Smooth muscle cell (in vitro differentiated cells): ENCODE data around the gene NCKAP5. TPM values are rescaled to one million over a fixed set of nuclear protein-coding genes. Genes with fewer than 3 reads are reported as not detected.

Experiments used
- DNase-seq: peaks from one replicate; lab custom pipeline; 2025; ENCODE audit not compliant: unreplicated experiment; lab: John Stamatoyannopoulos, UW
- H2AFZ ChIP-seq: fragments of 200-600 bp; sonication (generic); 2 replicates; pipeline ENCODE4 v1.6.0; 2016; ENCODE audit warnings: antibody characterized with exemption, low read depth, mild to moderate bottlenecking
- H3F3A ChIP-seq: fragments of 200-600 bp; sonication (generic); 2 replicates; pipeline ENCODE4 v1.6.0; 2017; ENCODE audit warnings: antibody characterized with exemption, low read depth
- H3K27ac ChIP-seq: fragments of 200-600 bp; sonication (generic); 2 replicates; pipeline ENCODE4 v1.5.1; 2016; ENCODE audit warnings: low read depth, mild to moderate bottlenecking
- H3K27me3 ChIP-seq: fragments of 200-600 bp; sonication (generic); 2 replicates; pipeline ENCODE4 v1.6.1; 2016; ENCODE audit warnings: low read depth, mild to moderate bottlenecking
- H3K36me3 ChIP-seq: fragments of 200-600 bp; sonication (generic); 2 replicates; pipeline ENCODE4 v1.5.1; 2016; ENCODE audit warnings: low read depth
- H3K4me1 ChIP-seq: fragments of 200-600 bp; sonication (generic); 2 replicates; pipeline ENCODE4 v1.5.1; 2016; ENCODE audit warnings: low read depth
- H3K4me2 ChIP-seq: fragments of 200-600 bp; sonication (generic); 2 replicates; pipeline ENCODE4 v1.6.0; 2016; ENCODE audit warnings: mild to moderate bottlenecking
- H3K4me3 ChIP-seq: fragments of 200-600 bp; sonication (generic); 2 replicates; pipeline ENCODE4 v1.5.1; 2016; ENCODE audit warnings: mild to moderate bottlenecking
- H3K79me2 ChIP-seq: fragments of 200-600 bp; sonication (generic); 2 replicates; pipeline ENCODE4 v1.6.0; 2016; ENCODE audit warnings: low read depth, mild to moderate bottlenecking
- H3K9ac ChIP-seq: fragments of 200-600 bp; sonication (generic); 2 replicates; pipeline ENCODE4 v1.6.0; 2016; ENCODE audit warnings: low read depth
- H3K9me3 ChIP-seq: fragments of 200-600 bp; sonication (generic); replicated peaks from 2 replicates; pipeline ENCODE4 v1.5.1; 2016; ENCODE audit warnings: low read depth
- H4K20me1 ChIP-seq: fragments of 200-600 bp; sonication (generic); 2 replicates; pipeline ENCODE4 v1.6.0; 2016; ENCODE audit warnings: low read depth
- CTCF ChIP-seq: fragments of 200-600 bp; sonication (generic); IDR thresholded peaks from 2 replicates; pipeline ENCODE4 v1.5.1; 2017; ENCODE audit warnings: borderline replicate concordance, mild to moderate bottlenecking, antibody characterized with exemption; ENCODE audit not compliant: insufficient read depth, poor library complexity, severe bottlenecking
- WGBS: methylation state at CpG from one replicate; pipeline ENCODE4 v1.1.7; 2016; ENCODE audit warnings: low lambda C conversion rate; 5-methylcytosine and 5-hydroxymethylcytosine counted together
- polyA plus RNA-seq: library from polyadenylated mRNA; unstranded; fragments of >200 nt; fragmentation: Nextera tagmentation; extraction: Ambion mirVana; gene quantifications from 2 replicates; pipeline ENCODE4 v1.2.1, GENCODE V29; 2016
- total RNA-seq: library from RNA; depleted of rRNA; stranded (reverse); fragments of >200 nt; gene quantifications from 2 replicates; pipeline ENCODE4 v1.2.3, GENCODE V29; 2014

Gene NCKAP5
- total and polyA plus RNA-seq, 2 experiments from 2014 or later = 4.6 to 9.5 TPM

- Histone ChIP-seq H3K27ac (no peak overlapping the region), H3K4me3 (no peak overlapping the region), H3K9me3 (no peaks in the 10 kb centered on the region), H3K27me3 (peaks cover 7% of the 10 kb centered on the region), H3K36me3 (no peaks in the 10 kb centered on the region), H3K79me2 (no peaks in the 10 kb centered on the region), H2AFZ (no peak overlapping the region), H4K20me1 (no peaks in the 10 kb centered on the region), H3F3A (no peaks in the 10 kb centered on the region), H3K4me1 (peaks cover 4% of the 10 kb centered on the region), H3K9ac (no peak overlapping the region), H3K4me2 (no peak overlapping the region)
- no peak for DNase-seq
- no peak for TF ChIP-seq CTCF
Observed at GRCh38 chr2:133452146-133452545, 116.1 kb downstream of the NCKAP5 start.

DNA sequence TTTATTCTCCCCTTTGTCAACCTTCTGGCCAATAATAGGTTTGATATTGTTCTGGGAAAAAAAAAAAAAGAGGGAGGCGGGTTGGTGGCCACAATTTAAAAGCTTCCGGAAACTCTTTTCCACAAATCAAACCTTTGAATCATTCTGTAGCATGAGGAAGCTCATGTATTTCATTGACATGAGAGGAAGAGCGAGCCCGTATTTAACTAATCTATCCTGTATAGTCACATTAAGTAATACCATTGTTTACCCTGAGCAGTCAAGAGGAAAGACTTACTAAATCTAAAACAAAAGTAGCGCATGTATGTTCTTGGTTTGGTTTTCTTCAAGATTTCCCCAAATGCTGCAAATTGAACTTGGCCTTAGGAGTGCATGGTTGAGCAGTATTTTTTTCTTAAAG, 120.1 kb downstream of the NCKAP5 start:
- no peak for DNase-seq
- no peaks in the 10 kb centered on the region for H3K36me3 ChIP-seq
- H3K4me3 ChIP-seq = no peak overlapping the region
- no peak overlapping the region for H2AFZ ChIP-seq
- no peaks in the 10 kb centered on the region for H4K20me1 ChIP-seq
- no peak for TF ChIP-seq CTCF
- peaks cover 7% of the 10 kb centered on the region for H3K27me3 ChIP-seq
- H3K4me1 ChIP-seq = peaks cover 4% of the 10 kb centered on the region
- H3K27ac ChIP-seq = no peak overlapping the region
- WGBS = 94% methylated on average over 5 of the region's 5 CpGs
- no peak overlapping the region for H3K4me2 ChIP-seq
- H3K9ac ChIP-seq = no peak overlapping the region
- no peaks in the 10 kb centered on the region for H3K9me3 ChIP-seq
- H3K79me2 ChIP-seq = no peaks in the 10 kb centered on the region
- no peaks in the 10 kb centered on the region for H3F3A ChIP-seq

DNA sequence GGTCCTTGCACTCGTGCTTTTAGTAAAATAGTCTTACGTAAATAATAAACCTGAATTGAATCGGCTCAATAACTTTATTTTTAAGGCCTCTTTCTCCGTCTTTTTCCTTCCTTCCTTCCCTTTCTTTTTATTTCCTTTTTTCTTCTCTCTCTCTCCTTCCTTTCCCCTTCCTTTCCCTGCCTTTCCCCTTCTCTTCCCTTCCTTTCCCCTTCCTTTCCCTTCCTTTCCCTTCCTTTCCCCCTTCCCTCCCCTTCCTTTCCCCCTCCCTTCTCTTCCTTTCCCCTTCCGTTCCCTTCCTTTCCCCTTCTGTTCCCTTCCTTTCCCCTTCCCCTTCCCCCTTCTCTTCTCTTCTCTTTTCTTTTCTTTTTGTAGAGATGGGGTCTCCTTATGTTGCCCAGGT, 121.0 kb downstream of the NCKAP5 start:
- no peak for TF ChIP-seq CTCF
- WGBS = 91% methylated on average over 4 of the region's 5 CpGs
- Histone ChIP-seq H3K4me2 (no peak overlapping the region), H4K20me1 (no peaks in the 10 kb centered on the region), H3K79me2 (no peaks in the 10 kb centered on the region), H3K27ac (no peak overlapping the region), H3K4me1 (peaks cover 4% of the 10 kb centered on the region), H3F3A (no peaks in the 10 kb centered on the region), H3K4me3 (no peak overlapping the region), H3K36me3 (no peaks in the 10 kb centered on the region), H3K9me3 (no peaks in the 10 kb centered on the region), H3K9ac (no peak overlapping the region), H3K27me3 (peaks cover 7% of the 10 kb centered on the region), H2AFZ (no peak overlapping the region)
- DNase-seq = no peak

GRCh38 chr2:133444465-133444864, 123.8 kb downstream of the NCKAP5 start:
- no peak overlapping the region for H3K27ac ChIP-seq
- TF ChIP-seq CTCF = no peak
- peaks cover 7% of the 10 kb centered on the region for H3K27me3 ChIP-seq
- H3K4me1 ChIP-seq = no peaks in the 10 kb centered on the region
- H3K4me2 ChIP-seq = no peak overlapping the region
- DNase-seq = no peak
- H3F3A ChIP-seq = no peaks in the 10 kb centered on the region
- no peak overlapping the region for H3K4me3 ChIP-seq
- H3K79me2 ChIP-seq = no peaks in the 10 kb centered on the region
- no peak overlapping the region for H2AFZ ChIP-seq
- H3K36me3 ChIP-seq = no peaks in the 10 kb centered on the region
- H3K9me3 ChIP-seq = no peaks in the 10 kb centered on the region
- H3K9ac ChIP-seq = no peak overlapping the region
- no peaks in the 10 kb centered on the region for H4K20me1 ChIP-seq
- WGBS = 30% methylated on average over 3 of the region's 3 CpGs
